RCC 7860 (cell line): ENCODE data around the gene FAM163B.

Experiments used
- DNase-seq: peaks from one replicate; pipeline ENCODE4 v3.0.0-alpha.2; 2015; ENCODE audit warnings: low spot score
- FAIRE-seq: peaks from 2 replicates; lab custom pipeline; 2012; peaks lifted over from hg19 to GRCh38; lab: Jason Lieb, UNC

FAM163B gene

GRCh38 chr9:133534346-133535291 lies 74.6 kb downstream of the FAM163B start, which contains the start of gene ADAMTSL2:
Gene ADAMTSL2 (plus strand): TSS chr9:133534704. CDS start chr9:133536713, 2,009 bp downstream.
- DNase-seq = no peak
- no peak for FAIRE-seq

- DNase-seq (no peak), FAIRE-seq (no peak)
These were observed 75.3 kb downstream of the FAM163B start for GRCh38 chr9:133533857-133534256.

DNA sequence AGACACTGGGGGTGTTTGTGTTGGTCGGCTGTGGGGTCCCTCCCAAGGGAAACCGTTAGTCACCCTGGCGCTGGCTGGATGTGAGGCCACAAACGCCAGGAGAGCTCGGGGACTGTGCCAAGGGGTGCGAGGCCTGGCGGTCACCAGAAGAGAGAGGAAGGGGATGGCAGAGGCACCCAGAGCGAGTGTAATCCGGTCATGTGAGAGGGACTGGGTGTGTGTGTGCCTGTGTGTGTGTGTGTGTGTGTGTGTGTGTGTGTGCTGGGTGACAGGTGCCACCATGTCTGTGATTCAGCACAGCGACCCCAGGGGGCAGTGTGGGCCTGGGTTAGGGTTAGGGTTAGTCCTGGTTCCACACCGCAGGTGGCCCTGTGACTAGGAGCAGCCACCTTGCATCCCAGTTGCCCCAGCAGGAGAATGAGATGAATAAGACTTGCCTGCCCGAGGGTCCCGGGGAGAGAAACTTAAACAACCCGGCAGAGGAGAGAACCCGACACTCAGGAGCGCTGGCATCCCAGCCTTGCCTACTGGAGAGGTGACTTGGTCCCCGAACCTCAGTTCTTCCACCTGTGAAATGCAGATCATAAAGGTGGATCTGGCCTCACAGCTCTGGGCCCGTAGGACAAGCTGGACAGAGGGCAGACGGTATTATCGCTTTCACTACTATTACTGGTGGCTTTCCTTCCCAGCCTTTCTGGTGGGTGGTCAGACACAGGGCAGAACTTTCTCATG lies 76.1 kb downstream of the FAM163B start:
- DNase-seq = peak; percentile 13
- FAIRE-seq = no peak

GRCh38 chr9:133531293-133531692 lies 77.9 kb downstream of the FAM163B start:
- FAIRE-seq = no peak
- no peak for DNase-seq

- no peak for DNase-seq
- FAIRE-seq = no peak
These were observed 79.3 kb downstream of the FAM163B start for GRCh38 chr9:133529874-133530273.

- DNase-seq (no peak), FAIRE-seq (no peak)
These were observed 79.7 kb downstream of the FAM163B start for GRCh38 chr9:133529457-133529856.

GRCh38 chr9:133528876-133529241 lies 80.3 kb downstream of the FAM163B start:
- FAIRE-seq = no peak
- no peak for DNase-seq

DNA sequence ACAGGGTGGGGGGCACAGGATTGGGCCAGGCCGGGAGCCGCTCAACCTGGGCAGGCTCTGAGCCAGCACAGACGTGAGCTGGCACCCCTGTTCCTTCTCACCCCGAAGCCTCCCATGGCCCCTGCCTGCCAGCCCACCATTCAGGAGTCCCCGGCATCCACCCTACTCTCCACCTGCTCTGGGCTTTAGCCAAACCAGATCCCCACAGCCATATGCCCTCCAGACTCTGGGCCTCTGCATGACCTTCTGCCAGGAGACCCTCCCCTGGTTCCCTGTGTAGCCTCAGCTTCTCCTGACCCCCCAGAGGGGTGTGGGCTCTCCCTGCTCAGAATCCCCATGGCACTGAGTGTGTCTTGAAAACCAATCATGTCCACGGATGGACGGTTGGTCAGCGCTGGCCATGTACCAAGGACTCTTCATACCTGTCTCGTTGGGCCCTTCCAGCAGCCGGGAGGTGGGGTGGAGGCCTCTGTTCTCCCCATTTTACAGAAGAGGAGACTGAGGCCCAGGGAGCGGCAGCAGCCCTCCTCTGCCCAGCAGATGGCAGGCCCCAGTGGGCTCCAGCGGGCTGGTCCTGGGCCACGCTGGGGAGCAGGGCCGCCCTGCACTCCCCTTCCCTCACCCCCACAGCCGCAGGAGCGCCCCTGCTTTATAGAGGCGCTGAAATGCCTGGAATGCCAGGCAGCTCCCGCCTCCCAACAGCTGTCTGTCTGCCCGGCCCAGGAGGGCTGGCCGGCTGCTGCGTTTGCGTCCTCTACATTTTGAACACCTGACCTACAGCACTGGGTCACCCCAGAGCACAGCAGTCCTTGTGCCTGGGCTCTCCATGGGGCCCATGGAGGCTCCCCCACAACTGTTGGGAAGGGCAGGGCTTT lies 81.0 kb downstream of the FAM163B start:
- no peak for DNase-seq
- FAIRE-seq = no peak

- DNase-seq (no peak), FAIRE-seq (no peak)
These were observed 81.7 kb downstream of the FAM163B start for GRCh38 chr9:133527444-133527920.
